Endodermal cell (in vitro differentiated cells): ENCODE data around the gene KCNAB2. TPM values are rescaled to one million over a fixed set of nuclear protein-coding genes. Genes with fewer than 3 reads are reported as not detected.

Source experiments
- DNase-seq: peaks from one replicate; pipeline ENCODE4 v3.0.0-alpha.2; 2017
- H3K27ac ChIP-seq: 2 replicates; pipeline ENCODE4 v1.5.1; 2013; ENCODE audit warnings: mild to moderate bottlenecking, low read depth, low read length, moderate library complexity
- H3K27me3 ChIP-seq: 2 replicates; pipeline ENCODE4 v1.6.1; 2013; ENCODE audit warnings: mild to moderate bottlenecking, low read length, moderate library complexity; ENCODE audit not compliant: insufficient read depth, control insufficient read depth, poor library complexity, severe bottlenecking
- H3K36me3 ChIP-seq: 2 replicates; pipeline ENCODE4 v1.7.0; 2013; ENCODE audit warnings: mild to moderate bottlenecking, low read length, moderate library complexity; ENCODE audit not compliant: control insufficient read depth, insufficient read depth
- H3K4me1 ChIP-seq: one replicate; pipeline ENCODE4 v1.7.0; 2013; ENCODE audit warnings: low read length; ENCODE audit not compliant: control insufficient read depth, insufficient read depth
- H3K4me3 ChIP-seq: 2 replicates; pipeline ENCODE4 v1.5.1; 2013; ENCODE audit warnings: mild to moderate bottlenecking, low read length, moderate library complexity
- H3K9ac ChIP-seq: 2 replicates; pipeline ENCODE4 v1.6.1; 2013; ENCODE audit warnings: mild to moderate bottlenecking, low read length, moderate library complexity; ENCODE audit not compliant: poor library complexity, severe bottlenecking; ENCODE audit errors: extremely low read depth
- H3K9me3 ChIP-seq: 2 replicates; pipeline ENCODE4 v1.6.1; 2013; ENCODE audit warnings: mild to moderate bottlenecking, low read length, moderate library complexity; ENCODE audit not compliant: control insufficient read depth
- H3K27ac Mint-ChIP-seq: 2 replicates; pipeline ENCODE4 v1.8.0; 2020; ENCODE audit warnings: mixed read lengths
- H3K27me3 Mint-ChIP-seq: 2 replicates; pipeline ENCODE4 v1.8.0; 2021; ENCODE audit warnings: mild to moderate bottlenecking, mixed read lengths; ENCODE audit not compliant: insufficient read depth
- H3K36me3 Mint-ChIP-seq: 2 replicates; pipeline ENCODE4 v1.8.0; 2020; ENCODE audit warnings: low read depth, mixed read lengths
- H3K4me1 Mint-ChIP-seq: 2 replicates; pipeline ENCODE4 v1.8.0; 2020; ENCODE audit warnings: mixed read lengths
- H3K4me3 Mint-ChIP-seq: 2 replicates; pipeline ENCODE4 v1.8.0; 2020; ENCODE audit warnings: mild to moderate bottlenecking, moderate library complexity, mixed read lengths
- H3K9me3 Mint-ChIP-seq: 2 replicates; pipeline ENCODE4 v1.8.0; 2020; ENCODE audit warnings: mild to moderate bottlenecking, mixed read lengths
- CTCF ChIP-seq: fragments of 200-600 bp; sonication (generic); conservative IDR thresholded peaks from 2 replicates; pipeline ENCODE4 v1.5.0; 2021; ENCODE audit warnings: antibody characterized with exemption, mild to moderate bottlenecking
- WGBS, 2 experiments: methylation state at CpG; one replicate each; pipeline versions ENCODE4 v1.1.5 to v1.1.7; 2013; ENCODE audit warnings: missing lambda C conversion rate in 2 of 2, mixed read lengths in 1 of 2; ENCODE audit not compliant: insufficient coverage in 1 of 2, insufficient read length in 1 of 2; 5-methylcytosine and 5-hydroxymethylcytosine counted together
- total RNA-seq, 2 donors: library from RNA; stranded (reverse); fragmentation: NEBNext Ultra II Directional in 1 of 2; extraction: Animal tissue kit (Norgen Biotek cat#: 25700) in 1 of 2; gene quantifications; 2 replicates in 1 of 2; 3 replicates in 1 of 2; pipeline ENCODE4 v1.2.1, GENCODE V29; 2021

The KCNAB2 gene
- total RNA-seq, 2 donors from 2014 or later, result 14.9 to 22.9 TPM

GRCh38 chr1:6102532-6102845, 56.8 kb downstream of the KCNAB2 start:
- no peaks in the 10 kb centered on the region for H3K9me3 Mint-ChIP-seq
- no peak for TF ChIP-seq CTCF
- no peaks in the 10 kb centered on the region for H3K27me3 Mint-ChIP-seq
- no peak overlapping the region for H3K27ac Mint-ChIP-seq
- Histone ChIP-seq H3K27ac (no peak overlapping the region), H3K4me1 (no peaks in the 10 kb centered on the region), H3K36me3 (no peaks in the 10 kb centered on the region), H3K9me3 (no peaks in the 10 kb centered on the region), H3K4me3 (no peak overlapping the region), H3K27me3 (no peaks in the 10 kb centered on the region), H3K9ac (no peak overlapping the region)
- 89 to 95% methylated on average over 8 to 9 of the region's 9 CpGs for WGBS, 2 experiments
- no peaks in the 10 kb centered on the region for H3K4me1 Mint-ChIP-seq
- H3K36me3 Mint-ChIP-seq, result no peaks in the 10 kb centered on the region
- H3K4me3 Mint-ChIP-seq, result no peak overlapping the region
- DNase-seq, result no peak

GRCh38 chr1:6103111-6103853, 57.6 kb downstream of the KCNAB2 start:
- no peak overlapping the region for H3K9ac ChIP-seq
- H3K36me3 ChIP-seq, result no peaks in the 10 kb centered on the region
- TF ChIP-seq CTCF, result no peak
- no peak overlapping the region for H3K27ac ChIP-seq
- Mint-ChIP-seq H3K36me3 (no peaks in the 10 kb centered on the region), H3K4me1 (no peaks in the 10 kb centered on the region), H3K27ac (no peak overlapping the region), H3K9me3 (no peaks in the 10 kb centered on the region), H3K27me3 (no peaks in the 10 kb centered on the region), H3K4me3 (no peak overlapping the region)
- WGBS, 2 experiments, result 88 to 98% methylated on average over 14 to 22 of the region's 22 CpGs
- no peak overlapping the region for H3K4me3 ChIP-seq
- DNase-seq, result no peak
- no peaks in the 10 kb centered on the region for H3K4me1 ChIP-seq
- no peaks in the 10 kb centered on the region for H3K27me3 ChIP-seq
- H3K9me3 ChIP-seq, result no peaks in the 10 kb centered on the region

GRCh38 chr1:6103854-6104530, 58.3 kb downstream of the KCNAB2 start:
- Mint-ChIP-seq H3K27me3 (no peaks in the 10 kb centered on the region), H3K4me3 (no peak overlapping the region), H3K9me3 (no peaks in the 10 kb centered on the region), H3K4me1 (no peaks in the 10 kb centered on the region), H3K36me3 (no peaks in the 10 kb centered on the region), H3K27ac (no peak overlapping the region)
- H3K36me3 ChIP-seq, result no peaks in the 10 kb centered on the region
- no peak for DNase-seq
- no peak overlapping the region for H3K9ac ChIP-seq
- no peaks in the 10 kb centered on the region for H3K27me3 ChIP-seq
- H3K27ac ChIP-seq, result no peak overlapping the region
- WGBS, 2 experiments, result 87 to 92% methylated on average over 11 to 13 of the region's 13 CpGs
- H3K4me3 ChIP-seq, result no peak overlapping the region
- no peak for TF ChIP-seq CTCF
- no peaks in the 10 kb centered on the region for H3K4me1 ChIP-seq
- H3K9me3 ChIP-seq, result no peaks in the 10 kb centered on the region
